Right renal pelvis (tissue), 4 donors: ENCODE results near the gene ACOT7. TPM values are rescaled to one million over a fixed set of nuclear protein-coding genes. Genes with fewer than 3 reads are reported as not detected.
A peak's percentile ranks its signal among the peaks of the same experiment; 100 is the strongest.
"Not testable (repeated sequence)": the region's sequence is repeated elsewhere in the genome, so short reads cannot be mapped to it uniquely, and the experiment has no call there.

ENCODE experiments used
- DNase-seq, 4 donors: peaks; one replicate each; pipeline ENCODE4 v3.0.0-alpha.2; 2013; ENCODE audit warnings: low read depth in 4 of 4, low spot score in 3 of 4, missing footprints in 1 of 4
- polyA plus RNA-seq, 4 donors: library from polyadenylated mRNA; unstranded; fragments of 120-200 nt; gene quantifications; one replicate each; pipeline ENCODE4 v1.2.1, GENCODE V29; 2013; ENCODE audit not compliant: insufficient read length in 4 of 4

Gene ACOT7, protein sequence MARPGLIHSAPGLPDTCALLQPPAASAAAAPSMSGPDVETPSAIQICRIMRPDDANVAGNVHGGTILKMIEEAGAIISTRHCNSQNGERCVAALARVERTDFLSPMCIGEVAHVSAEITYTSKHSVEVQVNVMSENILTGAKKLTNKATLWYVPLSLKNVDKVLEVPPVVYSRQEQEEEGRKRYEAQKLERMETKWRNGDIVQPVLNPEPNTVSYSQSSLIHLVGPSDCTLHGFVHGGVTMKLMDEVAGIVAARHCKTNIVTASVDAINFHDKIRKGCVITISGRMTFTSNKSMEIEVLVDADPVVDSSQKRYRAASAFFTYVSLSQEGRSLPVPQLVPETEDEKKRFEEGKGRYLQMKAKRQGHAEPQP
- polyA plus RNA-seq: 10 to 100 TPM; 28.7 to 35.0 (median 31.5) TPM

- peak; percentile 79 to 83 (median 80) for DNase-seq
Observed at GRCh38 chr1:6393400-6394187, at the start of gene ACOT7. TSS of gene ACOT7 (minus strand) at chr1:6393767. CDS start at chr1:6393399, 368 bp downstream.

- DNase-seq: no peak
Observed at GRCh38 chr1:6441586-6441985, 48.0 kb upstream of the ACOT7 start.

GRCh38 chr1:6440198-6441126 lies 46.9 kb upstream of the ACOT7 start:
- no peak for DNase-seq

- no peak for DNase-seq
Observed at GRCh38 chr1:6438047-6438525, 44.5 kb upstream of the ACOT7 start.

GRCh38 chr1:6437012-6437700 lies 43.6 kb upstream of the ACOT7 start:
- not testable (repeated sequence) for DNase-seq

DNA sequence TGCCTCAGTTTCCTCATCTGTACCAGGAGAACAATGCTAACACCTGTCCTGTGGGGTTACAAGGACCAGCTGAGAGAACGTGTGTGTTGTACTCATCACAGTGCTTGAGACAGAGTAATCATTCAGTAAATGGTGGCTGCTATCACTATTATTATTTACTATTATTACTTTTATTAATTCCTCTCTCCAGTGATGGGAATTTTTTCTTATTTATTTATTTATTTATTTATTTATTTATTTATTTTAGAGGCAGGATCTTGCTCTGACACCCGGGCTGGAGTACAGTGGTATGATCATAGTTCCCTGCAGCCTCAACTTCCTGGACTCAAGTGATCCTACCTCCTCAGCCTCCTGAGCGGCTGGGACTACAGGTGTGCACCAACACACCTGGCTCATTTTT lies 42.7 kb upstream of the ACOT7 start:
- not testable (repeated sequence) for DNase-seq

- DNase-seq: no peak
Observed at GRCh38 chr1:6435547-6435946, 42.0 kb upstream of the ACOT7 start.

DNA sequence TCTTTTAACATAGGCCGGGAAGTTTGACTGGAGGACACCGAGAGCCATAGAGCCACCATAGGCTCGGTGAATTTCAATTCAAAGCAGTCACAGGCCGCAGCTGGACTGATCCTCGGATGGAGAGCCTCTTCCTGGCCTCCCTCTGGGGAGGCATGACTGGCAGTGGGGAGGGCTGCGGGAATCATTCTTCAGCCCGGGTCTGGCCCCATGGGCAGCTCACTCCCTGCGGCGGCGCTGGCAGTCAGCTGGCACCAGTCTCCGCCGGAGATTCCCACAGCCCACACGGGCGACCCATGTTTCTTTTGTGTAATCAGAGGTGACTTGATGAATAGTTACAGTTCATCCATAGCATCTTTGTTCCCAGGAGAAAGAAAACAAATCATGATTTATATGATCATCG lies 41.6 kb upstream of the ACOT7 start:
- no peak for DNase-seq

DNA sequence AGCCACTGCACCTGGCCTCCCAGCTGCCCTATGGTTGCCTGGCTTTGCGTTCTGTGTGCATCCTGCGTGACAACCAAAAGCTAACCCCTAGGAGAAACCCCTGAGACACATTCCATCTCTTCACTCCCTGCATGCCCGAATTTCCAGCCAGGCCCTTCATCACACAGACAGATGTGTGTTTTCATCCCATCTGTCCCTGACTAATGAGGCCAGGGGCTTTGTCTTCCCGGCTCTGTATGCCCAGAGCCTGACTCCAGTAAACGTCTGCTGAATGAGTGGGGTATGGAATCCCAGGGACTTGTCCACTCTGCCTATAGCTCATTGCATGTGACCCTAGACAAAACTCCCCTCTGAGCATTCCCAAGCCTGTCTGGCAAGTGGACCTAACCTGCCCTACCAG lies 40.6 kb upstream of the ACOT7 start:
- no peak for DNase-seq

- DNase-seq: not testable (repeated sequence)
Observed at GRCh38 chr1:6431645-6432579, 38.3 kb upstream of the ACOT7 start.

- not testable (repeated sequence) for DNase-seq
Observed at GRCh38 chr1:6429660-6430411, 36.3 kb upstream of the ACOT7 start.

GRCh38 chr1:6428453-6428852 lies 34.9 kb upstream of the ACOT7 start:
- not testable (repeated sequence) for DNase-seq

GRCh38 chr1:6427441-6428390 lies 34.1 kb upstream of the ACOT7 start:
- DNase-seq: no peak

DNA sequence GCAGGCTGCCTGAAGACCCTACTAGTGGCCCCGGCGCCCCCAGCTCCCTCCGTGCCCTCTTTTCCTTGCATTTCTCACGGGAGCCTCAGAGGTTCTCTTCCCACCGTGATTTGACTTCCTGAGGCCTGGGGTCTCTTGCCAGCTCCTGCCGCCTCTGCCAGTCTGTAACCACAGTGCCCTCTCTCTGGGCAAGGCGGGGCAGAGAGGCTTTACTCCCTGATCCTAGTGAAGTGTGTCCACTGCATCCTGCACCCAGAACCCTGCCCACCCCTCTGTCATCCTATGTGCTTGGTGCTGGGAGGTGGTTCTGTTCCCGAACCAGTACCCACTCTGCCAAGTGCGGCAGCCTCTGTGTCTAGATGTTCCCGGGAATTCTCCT lies 33.4 kb upstream of the ACOT7 start:
- no peak for DNase-seq

DNA sequence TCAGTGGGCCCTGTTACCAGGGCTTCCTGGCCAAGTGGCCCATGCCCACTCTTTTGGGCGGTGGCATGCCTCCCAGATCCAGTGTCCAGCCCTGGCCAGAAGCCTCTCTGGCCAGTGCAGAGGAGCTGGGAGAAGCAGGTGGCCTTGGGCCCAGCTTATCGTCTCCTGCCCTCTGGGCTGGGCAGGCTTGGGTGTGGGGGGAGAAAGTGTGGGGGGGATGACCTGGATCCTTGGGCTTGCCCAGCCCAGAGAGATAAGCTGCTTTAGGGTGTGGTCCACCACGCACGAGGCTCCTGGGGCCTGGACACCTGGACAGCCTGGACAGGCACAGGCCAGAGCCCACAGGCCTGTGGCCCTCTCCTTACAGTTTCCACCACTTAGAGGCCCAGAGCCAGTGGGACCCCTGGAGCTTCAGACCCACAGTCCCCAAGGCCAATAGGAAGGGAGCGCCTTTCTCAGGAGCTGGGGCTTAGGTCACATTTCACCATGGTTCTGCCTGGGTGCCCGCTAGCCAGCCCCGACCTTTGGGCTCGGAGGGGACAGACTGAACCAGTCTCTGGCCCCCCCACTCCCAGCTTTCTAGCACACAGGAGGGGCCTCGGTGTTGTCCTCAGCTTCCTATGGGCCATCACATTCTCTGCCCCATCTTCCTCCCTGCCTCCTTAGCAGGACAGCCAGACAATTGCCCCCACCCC lies 32.9 kb upstream of the ACOT7 start:
- no peak for DNase-seq

GRCh38 chr1:6425658-6426057 lies 32.1 kb upstream of the ACOT7 start:
- DNase-seq: no peak
